ENCODE measurements around the gene LSP1. TPM values are rescaled to one million over a fixed set of nuclear protein-coding genes. Genes with fewer than 3 reads are reported as not detected.

LSP1 gene
- total and polyA plus RNA-seq, 8 donors, result 9.8 to 239 (median 58.9) TPM

DNA sequence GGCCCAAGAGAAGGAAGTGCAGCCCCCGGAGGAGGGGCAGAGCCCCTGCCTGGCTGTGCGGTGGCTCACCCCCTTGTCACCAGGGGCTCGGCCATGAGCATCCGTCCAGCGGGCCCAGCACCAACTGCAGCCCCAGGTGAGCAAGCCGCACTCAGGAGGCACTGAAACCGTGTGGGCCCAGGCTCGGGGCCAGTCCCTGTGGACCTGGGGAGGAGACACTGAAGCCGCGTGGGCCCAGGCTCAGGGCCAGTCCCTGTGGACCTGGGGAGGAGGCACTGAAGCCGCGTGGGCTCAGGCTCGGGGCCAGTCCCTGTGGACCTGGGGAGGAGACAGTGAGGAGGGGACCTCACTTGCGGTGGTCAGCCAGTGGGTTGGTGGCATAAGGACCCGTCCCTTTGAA is 13.9 kb downstream of the LSP1 start:
- TF ChIP-seq, protein P1, sequence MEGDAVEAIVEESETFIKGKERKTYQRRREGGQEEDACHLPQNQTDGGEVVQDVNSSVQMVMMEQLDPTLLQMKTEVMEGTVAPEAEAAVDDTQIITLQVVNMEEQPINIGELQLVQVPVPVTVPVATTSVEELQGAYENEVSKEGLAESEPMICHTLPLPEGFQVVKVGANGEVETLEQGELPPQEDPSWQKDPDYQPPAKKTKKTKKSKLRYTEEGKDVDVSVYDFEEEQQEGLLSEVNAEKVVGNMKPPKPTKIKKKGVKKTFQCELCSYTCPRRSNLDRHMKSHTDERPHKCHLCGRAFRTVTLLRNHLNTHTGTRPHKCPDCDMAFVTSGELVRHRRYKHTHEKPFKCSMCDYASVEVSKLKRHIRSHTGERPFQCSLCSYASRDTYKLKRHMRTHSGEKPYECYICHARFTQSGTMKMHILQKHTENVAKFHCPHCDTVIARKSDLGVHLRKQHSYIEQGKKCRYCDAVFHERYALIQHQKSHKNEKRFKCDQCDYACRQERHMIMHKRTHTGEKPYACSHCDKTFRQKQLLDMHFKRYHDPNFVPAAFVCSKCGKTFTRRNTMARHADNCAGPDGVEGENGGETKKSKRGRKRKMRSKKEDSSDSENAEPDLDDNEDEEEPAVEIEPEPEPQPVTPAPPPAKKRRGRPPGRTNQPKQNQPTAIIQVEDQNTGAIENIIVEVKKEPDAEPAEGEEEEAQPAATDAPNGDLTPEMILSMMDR (IDR thresholded peaks at IDR 0.05), result no peak
- no peak for TF ChIP-seq POLR2A (IDR thresholded peaks at IDR 0.05)
- 75 to 86% (median 79%) methylated on average over 11 to 15 of the region's 15 CpGs for WGBS, 5 donors
- peaks cover 0 to 32% (median 0%) of the 10 kb centered on the region in 3 donors for H3K27me3 ChIP-seq
- H3K4me3 ChIP-seq, result no peak overlapping the region
- no peaks in the 10 kb centered on the region for H3K36me3 ChIP-seq
- intact Hi-C loops (cut with DNase I; ENCODE audit: low total_unique reads), result no loop called here
- no peak for DNase-seq
- H3K27ac ChIP-seq, result peak overlapping the region in 3 of 5 donors; percentile 20 to 88 (median 87)
- H3K4me1 ChIP-seq, result peaks cover 33 to 84% (median 64%) of the 10 kb centered on the region in 4 donors
- no peaks in the 10 kb centered on the region for H3K9me3 ChIP-seq

DNA sequence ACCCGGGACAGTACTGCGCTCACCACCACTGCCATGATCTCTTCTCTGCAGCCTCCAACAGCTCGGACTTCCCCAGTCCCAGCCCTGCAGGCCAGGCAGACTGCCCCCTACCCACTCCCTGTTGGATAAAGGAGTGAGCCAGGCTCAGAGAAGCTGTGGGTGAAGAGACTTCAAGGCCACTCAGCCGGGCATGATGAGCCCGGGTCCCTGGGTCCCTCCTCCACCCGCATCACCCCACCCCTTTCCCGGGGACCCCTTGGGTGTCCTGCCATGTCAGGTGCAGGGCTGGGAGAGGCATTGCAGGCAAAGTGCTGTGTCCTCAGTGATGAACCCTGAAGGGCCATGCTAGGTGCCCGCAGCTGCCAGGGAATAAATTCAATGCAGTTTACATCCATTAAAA is 14.5 kb downstream of the LSP1 start:
- H3K9me3 ChIP-seq, result no peaks in the 10 kb centered on the region
- peaks cover 0 to 35% (median 0%) of the 10 kb centered on the region in 3 donors for H3K27me3 ChIP-seq
- H3K4me1 ChIP-seq, result peaks cover 33 to 84% (median 65%) of the 10 kb centered on the region in 4 donors
- H3K36me3 ChIP-seq, result no peaks in the 10 kb centered on the region
- no peak overlapping the region for H3K4me3 ChIP-seq
- TF ChIP-seq, protein P1 (IDR thresholded peaks at IDR 0.05), result no peak
- TF ChIP-seq EP300 (IDR thresholded peaks at IDR 0.05) (no peak), POLR2A (IDR thresholded peaks at IDR 0.05) (no peak)
- 68 to 82% (median 75%) methylated on average over 7 to 8 of the region's 8 CpGs for WGBS, 5 donors
- intact Hi-C loops (cut with DNase I; ENCODE audit: low total_unique reads), result no loop called here
- H3K27ac ChIP-seq, result peak overlapping the region in 3 of 5 donors; percentile 83 to 88 (median 87)
- no peak for DNase-seq

DNA sequence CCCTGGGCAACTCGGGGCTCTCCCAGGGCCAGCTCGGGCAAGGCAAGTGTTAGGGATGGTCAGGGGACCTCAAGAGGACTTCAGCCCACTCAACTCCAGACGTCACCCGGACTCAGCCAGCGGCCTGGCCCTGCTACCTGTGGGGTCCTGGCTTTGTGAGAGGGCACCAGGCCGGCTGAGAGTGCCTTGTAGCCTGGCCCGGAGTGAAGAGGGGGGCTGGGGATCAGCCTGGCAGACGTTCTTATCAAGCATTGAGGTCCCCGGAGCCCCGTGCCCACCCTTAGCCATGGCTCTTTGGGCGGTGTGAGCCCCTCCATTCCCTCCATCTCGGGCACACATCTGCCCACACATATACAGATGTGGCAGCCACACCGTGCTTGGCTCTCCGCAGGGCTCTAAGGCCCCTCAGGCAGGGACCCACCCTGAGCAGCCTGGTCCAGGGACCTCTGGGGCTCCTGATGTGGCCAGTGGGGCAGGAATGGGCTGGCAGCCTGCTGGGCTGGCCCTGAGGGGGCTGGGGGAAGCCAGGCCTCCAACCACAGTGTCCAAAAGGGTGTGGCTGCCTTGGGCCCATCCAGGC is 15.3 kb downstream of the LSP1 start:
- DNase-seq, result no peak

DNA sequence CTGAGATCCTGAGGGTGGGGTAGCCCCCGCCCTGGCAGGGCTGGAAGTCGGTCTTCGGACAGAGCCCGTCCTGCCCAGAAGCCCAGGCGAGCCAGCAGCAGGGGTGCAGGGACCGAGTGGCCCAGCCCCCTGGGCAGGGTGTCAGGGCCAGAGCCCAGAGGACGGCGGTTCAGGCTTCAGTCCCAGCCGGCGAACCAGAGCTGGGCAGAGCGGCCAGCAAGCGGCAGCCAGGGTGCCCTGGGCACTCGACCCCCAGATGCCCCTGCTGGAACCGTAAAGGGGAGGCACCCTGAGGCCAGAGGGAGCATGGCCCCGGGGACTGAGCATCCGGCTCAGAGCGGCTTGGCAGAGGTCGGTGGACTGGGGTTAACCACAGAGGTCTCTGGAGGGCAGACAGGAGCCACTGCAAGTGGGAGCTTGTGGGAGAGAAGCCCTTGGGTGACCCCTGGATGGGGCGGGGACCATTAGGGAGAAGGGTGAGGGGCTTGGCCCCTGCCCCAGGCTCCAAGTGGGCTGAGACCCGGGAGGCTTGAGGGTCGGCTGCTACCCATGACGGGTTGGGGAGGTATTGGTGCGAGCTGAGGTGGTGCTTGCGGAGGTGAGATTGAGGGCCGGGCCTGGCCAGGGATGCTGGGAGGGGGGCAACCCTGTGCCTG is 15.9 kb downstream of the LSP1 start:
- H3K36me3 ChIP-seq, result no peaks in the 10 kb centered on the region
- peaks cover 0 to 35% (median 0%) of the 10 kb centered on the region in 3 donors for H3K27me3 ChIP-seq
- TF ChIP-seq, protein P1 (IDR thresholded peaks at IDR 0.05), result no peak
- TF ChIP-seq POLR2A (IDR thresholded peaks at IDR 0.05) (no peak), EP300 (IDR thresholded peaks at IDR 0.05) (no peak), POLR2AphosphoS5 (IDR thresholded peaks at IDR 0.05) (no peak)
- intact Hi-C loops (cut with DNase I; ENCODE audit: low total_unique reads), result no loop called here
- no peaks in the 10 kb centered on the region for H3K9me3 ChIP-seq
- WGBS, 5 donors, result 61 to 73% (median 70%) methylated on average over 15 to 25 of the region's 25 CpGs
- H3K4me1 ChIP-seq, result peaks cover 22 to 71% (median 58%) of the 10 kb centered on the region in 4 donors
- DNase-seq, result no peak
- H3K27ac ChIP-seq, result peak overlapping the region; percentile 63 to 88 (median 78)
- H3K4me3 ChIP-seq, result peak overlapping the region; percentile 31 to 41 (median 36)

More for the DNA sequence above, 15.3 kb downstream of the LSP1 start:
- H3K36me3 ChIP-seq, result no peaks in the 10 kb centered on the region
- H3K27me3 ChIP-seq, result peaks cover 0 to 35% (median 0%) of the 10 kb centered on the region in 3 donors
- H3K4me1 ChIP-seq, result peaks cover 28 to 77% (median 63%) of the 10 kb centered on the region in 4 donors
- TF ChIP-seq, protein P1 (IDR thresholded peaks at IDR 0.05), result no peak
- TF ChIP-seq POLR2AphosphoS5 (IDR thresholded peaks at IDR 0.05), result no peak
- no peak for TF ChIP-seq POLR2A (IDR thresholded peaks at IDR 0.05)
- TF ChIP-seq EP300 (IDR thresholded peaks at IDR 0.05), result no peak
- WGBS, 5 donors, result 81 to 96% (median 83%) methylated on average over 14 of the region's 14 CpGs; no CpG with 5 or more reads in 1 of the 5 donors
- peak overlapping the region; percentile 31 to 41 (median 36) for H3K4me3 ChIP-seq
- H3K9me3 ChIP-seq, result no peaks in the 10 kb centered on the region
- intact Hi-C loops (cut with DNase I; ENCODE audit: low total_unique reads), result no loop called here
- peak overlapping the region; percentile 63 to 88 (median 78) for H3K27ac ChIP-seq

Data from stomach (tissue), 9 donors.